Measurements from ENCODE around the gene ATP6V0B.

GRCh38 chr1:43968348-43968948, 6.3 kb upstream of the ATP6V0B start:
- no peak for TF ChIP-seq CTCF (IDR thresholded peaks at IDR 0.05)
- TF ChIP-seq EZH2 (IDR thresholded peaks at IDR 0.05; ENCODE audit: borderline replicate concordance, insufficient read depth, low read depth, low read length, poor library complexity, severe bottlenecking), result no peak

Data from B cell (primary cell).